HUES64 (cell line): ENCODE data around the gene CYP2A13.
"Not testable (repeated sequence)": the region's sequence is repeated elsewhere in the genome, so short reads cannot be mapped to it uniquely, and the experiment has no call there.

Source experiments
- H3K27ac ChIP-seq: 2 replicates; pipeline ENCODE4 v1.7.0; 2013; ENCODE audit warnings: low read depth, low read length, inconsistent platforms
- H3K27me3 ChIP-seq: 2 replicates; pipeline ENCODE4 v1.6.1; 2013; ENCODE audit warnings: mild to moderate bottlenecking, low read length; ENCODE audit not compliant: insufficient read depth
- H3K36me3 ChIP-seq: 2 replicates; pipeline ENCODE4 v1.6.1; 2013; ENCODE audit warnings: mild to moderate bottlenecking, low read length; ENCODE audit not compliant: insufficient read depth
- H3K4me1 ChIP-seq: 2 replicates; pipeline ENCODE4 v1.6.1; 2013; ENCODE audit warnings: mild to moderate bottlenecking, low read length, moderate library complexity; ENCODE audit not compliant: insufficient read depth
- H3K4me3 ChIP-seq: 2 replicates; pipeline ENCODE4 v1.5.1; 2013; ENCODE audit warnings: mild to moderate bottlenecking, low read length, moderate library complexity
- H3K9ac ChIP-seq: 2 replicates; pipeline ENCODE4 v1.6.1; 2013; ENCODE audit warnings: mild to moderate bottlenecking, low read depth, low read length
- H3K9me3 ChIP-seq: 2 replicates; pipeline ENCODE4 v1.6.1; 2013; ENCODE audit warnings: low read depth, low read length; ENCODE audit not compliant: insufficient read depth
- WGBS: fragments of 150-250, 120-280 bp; methylation state at CpG from one replicate; pipeline ENCODE4 v1.1.7; 2013; ENCODE audit warnings: missing lambda C conversion rate; 5-methylcytosine and 5-hydroxymethylcytosine counted together

The CYP2A13 gene

GRCh38 chr19:41095703-41096102, 7.5 kb downstream of the CYP2A13 start:
- Histone ChIP-seq H3K27ac (no peak overlapping the region), H3K9ac (no peak overlapping the region), H3K4me3 (no peak overlapping the region), H3K4me1 (no peaks in the 10 kb centered on the region; the same call in 1 of the 2 replicates), H3K36me3 (no peaks in the 10 kb centered on the region), H3K27me3 (peaks cover 12% of the 10 kb centered on the region), H3K9me3 (peaks cover 12% of the 10 kb centered on the region)
- 71% methylated on average over 15 of the region's 15 CpGs for WGBS

- WGBS: 92% methylated on average over 7 of the region's 7 CpGs
- no peak overlapping the region for H3K27ac ChIP-seq
Measured at GRCh38 chr19:41096353-41096752, 8.1 kb downstream of the CYP2A13 start.

GRCh38 chr19:41097302-41097701, 9.1 kb downstream of the CYP2A13 start:
- H3K9me3 ChIP-seq: peaks cover 12% of the 10 kb centered on the region
- no peak overlapping the region for H3K27ac ChIP-seq
- no peaks in the 10 kb centered on the region; the same call in 1 of the 2 replicates for H3K4me1 ChIP-seq
- no peak overlapping the region for H3K9ac ChIP-seq
- H3K36me3 ChIP-seq: no peaks in the 10 kb centered on the region
- WGBS: 100% methylated on average over 2 of the region's 2 CpGs
- H3K27me3 ChIP-seq: no peaks in the 10 kb centered on the region
- H3K4me3 ChIP-seq: no peak overlapping the region

More at GRCh38 chr19:41096353-41096752, 8.1 kb downstream of the CYP2A13 start:
- Histone ChIP-seq H3K9me3 (peaks cover 12% of the 10 kb centered on the region), H3K36me3 (no peaks in the 10 kb centered on the region), H3K27me3 (peaks cover 6% of the 10 kb centered on the region), H3K4me3 (no peak overlapping the region), H3K4me1 (no peaks in the 10 kb centered on the region; the same call in 1 of the 2 replicates), H3K9ac (no peak overlapping the region)

- 80% methylated on average over 5 of the region's 5 CpGs for WGBS
- Histone ChIP-seq H3K9ac (no peak overlapping the region), H3K36me3 (no peaks in the 10 kb centered on the region), H3K27me3 (no peaks in the 10 kb centered on the region), H3K4me1 (no peaks in the 10 kb centered on the region; the same call in 1 of the 2 replicates), H3K9me3 (peaks cover 12% of the 10 kb centered on the region), H3K4me3 (no peak overlapping the region), H3K27ac (no peak overlapping the region)
Measured at GRCh38 chr19:41098762-41099161, 10.5 kb downstream of the CYP2A13 start.

DNA sequence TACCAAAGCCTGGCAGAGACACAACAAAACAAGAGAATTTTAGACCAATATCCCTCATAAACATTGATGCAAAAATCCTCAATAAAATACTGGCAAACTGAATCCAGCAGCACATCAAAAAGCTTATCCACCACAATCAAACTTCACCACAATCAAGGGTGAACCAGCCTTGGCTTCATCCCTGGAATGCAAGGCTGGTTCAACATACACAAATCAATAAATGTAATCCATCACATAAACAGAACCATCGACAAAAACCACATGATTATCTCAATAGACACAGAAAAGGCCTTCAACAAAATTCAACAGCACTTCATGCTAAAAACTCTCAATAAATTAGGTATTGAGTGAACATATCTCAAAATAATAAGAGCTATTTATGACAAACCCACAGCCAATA, 14.0 kb downstream of the CYP2A13 start:
- H3K27me3 ChIP-seq, H3K4me3 ChIP-seq, H3K9ac ChIP-seq, H3K27ac ChIP-seq, H3K4me1 ChIP-seq, H3K36me3 ChIP-seq: not testable (repeated sequence)
- H3K9me3 ChIP-seq: peaks cover 11% of the 10 kb centered on the region
- WGBS: 100% methylated on average over 1 of the region's 1 CpG

- no peak overlapping the region for H3K4me3 ChIP-seq
- no peak overlapping the region for H3K27ac ChIP-seq
- no peaks in the 10 kb centered on the region for H3K36me3 ChIP-seq
- no peak overlapping the region for H3K9ac ChIP-seq
- 88% methylated on average over 3 of the region's 3 CpGs for WGBS
- H3K4me1 ChIP-seq: no peaks in the 10 kb centered on the region
- no peaks in the 10 kb centered on the region for H3K9me3 ChIP-seq
- H3K27me3 ChIP-seq: no peaks in the 10 kb centered on the region
Measured at GRCh38 chr19:41106177-41106576, 17.9 kb downstream of the CYP2A13 start.

DNA sequence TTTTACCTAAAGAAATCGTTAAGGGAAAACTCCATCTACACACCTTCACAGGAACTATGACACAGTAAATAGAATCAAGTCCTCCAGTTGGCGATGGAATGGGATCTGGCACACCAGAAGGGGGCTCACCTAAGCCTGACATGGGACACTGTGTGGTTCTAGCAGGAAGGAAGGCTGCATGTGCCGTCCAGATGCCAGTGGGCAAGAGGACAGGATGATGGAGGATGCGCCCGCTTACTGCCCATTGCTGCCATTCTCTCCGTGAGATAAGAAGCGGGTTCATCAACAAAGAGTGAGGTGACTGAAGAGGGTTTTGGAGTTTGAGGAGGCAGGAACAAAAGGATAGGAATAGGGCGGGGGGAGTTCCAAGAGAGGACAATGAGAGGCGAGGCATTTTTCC, 23.0 kb downstream of the CYP2A13 start:
- H3K9me3 ChIP-seq: peaks cover 20% of the 10 kb centered on the region
- no peaks in the 10 kb centered on the region for H3K27me3 ChIP-seq
- H3K4me1 ChIP-seq: no peaks in the 10 kb centered on the region
- no peaks in the 10 kb centered on the region for H3K36me3 ChIP-seq
- WGBS: 94% methylated on average over 9 of the region's 9 CpGs
- no peak overlapping the region for H3K27ac ChIP-seq
- no peak overlapping the region for H3K9ac ChIP-seq
- H3K4me3 ChIP-seq: no peak overlapping the region

DNA sequence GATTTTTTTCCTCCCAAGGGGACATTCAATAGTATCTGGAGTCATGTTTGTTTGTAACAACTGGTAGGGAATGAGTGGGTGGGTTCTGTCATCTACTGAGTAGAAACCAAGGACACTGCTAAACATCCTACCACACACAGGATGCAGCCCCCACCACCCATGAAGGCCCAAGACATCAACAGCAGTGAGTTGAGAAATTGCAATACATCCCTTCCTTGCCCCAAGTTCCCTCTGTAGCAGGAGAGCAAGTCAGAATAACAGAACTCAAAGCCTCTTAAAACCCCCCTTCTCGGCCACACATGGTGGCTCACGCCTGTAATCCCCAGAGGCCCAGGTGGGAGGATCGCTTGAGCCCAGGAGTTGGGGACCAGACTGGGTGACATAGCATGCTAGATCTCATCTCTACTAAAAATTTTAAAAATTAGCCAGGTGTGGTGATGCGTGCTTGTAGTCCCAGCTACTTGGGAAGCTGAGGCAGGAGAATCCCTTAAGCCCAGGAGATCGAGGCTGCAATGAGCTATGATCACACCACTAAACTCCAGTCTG, 23.6 kb downstream of the CYP2A13 start:
- H3K27ac ChIP-seq: no peak overlapping the region
- no peaks in the 10 kb centered on the region for H3K27me3 ChIP-seq
- peaks cover 20% of the 10 kb centered on the region for H3K9me3 ChIP-seq
- H3K4me3 ChIP-seq: no peak overlapping the region
- no peaks in the 10 kb centered on the region for H3K36me3 ChIP-seq
- 98% methylated on average over 5 of the region's 5 CpGs for WGBS
- H3K9ac ChIP-seq: no peak overlapping the region
- no peaks in the 10 kb centered on the region for H3K4me1 ChIP-seq

GRCh38 chr19:41112728-41113290, 24.6 kb downstream of the CYP2A13 start:
- no peak overlapping the region for H3K4me3 ChIP-seq
- no peaks in the 10 kb centered on the region for H3K36me3 ChIP-seq
- 83% methylated on average over 7 of the region's 7 CpGs for WGBS
- no peaks in the 10 kb centered on the region for H3K27me3 ChIP-seq
- H3K4me1 ChIP-seq: no peaks in the 10 kb centered on the region
- no peak overlapping the region for H3K27ac ChIP-seq
- no peak overlapping the region for H3K9ac ChIP-seq
- peaks cover 20% of the 10 kb centered on the region for H3K9me3 ChIP-seq

GRCh38 chr19:41114132-41114531, 25.9 kb downstream of the CYP2A13 start, which contains the start of gene CYP2F1:
CYP2F1 (plus strand) TSS chr19:41114432; CDS start chr19:41116189, 1,757 bp downstream.
- Histone ChIP-seq H3K27ac (no peak within 1 kb of the TSS), H3K4me3 (no peak within 1 kb of the TSS), H3K27me3 (no peaks in the 10 kb centered on the region), H3K36me3 (no peaks in the 10 kb centered on the region), H3K9me3 (peaks cover 20% of the 10 kb centered on the region), H3K4me1 (no peaks in the 10 kb centered on the region), H3K9ac (no peak within 1 kb of the TSS)
- 82% methylated on average over 7 of the region's 7 CpGs for WGBS

- Histone ChIP-seq H3K4me1 (no peaks in the 10 kb centered on the region), H3K27ac (no peak overlapping the region), H3K4me3 (no peak overlapping the region), H3K9me3 (peaks cover 20% of the 10 kb centered on the region), H3K9ac (no peak overlapping the region), H3K27me3 (no peaks in the 10 kb centered on the region), H3K36me3 (no peaks in the 10 kb centered on the region)
- 92% methylated on average over 8 of the region's 8 CpGs for WGBS
Measured at GRCh38 chr19:41116261-41116660, 28.0 kb downstream of the CYP2A13 start.
